Measurements from ENCODE around the gene PRUNE1.

DNA sequence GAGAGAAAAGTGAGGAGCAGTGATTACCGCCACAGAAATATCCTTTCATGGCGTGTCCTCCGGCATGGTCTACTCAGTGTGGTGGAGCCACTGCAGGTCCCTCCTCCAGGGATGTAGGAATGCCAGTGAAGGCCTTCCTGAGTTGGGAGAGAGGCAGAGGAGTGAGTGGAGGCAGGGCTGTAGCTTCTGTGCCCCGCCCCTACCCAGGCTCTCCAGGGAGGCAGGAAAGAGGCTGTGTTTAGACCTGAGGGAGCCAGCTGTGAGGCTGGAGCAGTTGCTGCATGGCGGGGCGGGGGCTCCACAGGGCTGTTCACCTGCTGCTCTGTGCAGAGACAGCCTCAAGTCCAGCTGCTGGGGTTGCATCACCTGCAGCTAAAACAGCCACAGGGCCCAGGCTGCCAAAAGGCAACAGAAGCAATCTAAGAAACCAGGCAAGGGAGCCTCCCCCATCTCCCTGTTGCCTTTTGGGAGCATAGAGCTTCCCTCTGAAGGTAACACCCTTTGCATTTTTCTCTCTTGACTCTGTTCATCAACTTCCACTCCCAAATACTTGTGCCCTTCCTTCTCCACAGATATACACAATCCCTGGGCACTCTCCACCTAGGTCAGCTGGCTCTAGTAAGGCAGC lies 27.0 kb upstream of the PRUNE1 start:
- TF ChIP-seq CTCF (IDR thresholded peaks at IDR 0.05) (no peak), POLR2A (IDR thresholded peaks at IDR 0.05; ENCODE audit: low read length) (no peak), HMGXB4 (CRISPR knock-in tag; IDR thresholded peaks at IDR 0.05; ENCODE audit: borderline replicate concordance) (no peak)
- TF ChIP-seq, protein P1, sequence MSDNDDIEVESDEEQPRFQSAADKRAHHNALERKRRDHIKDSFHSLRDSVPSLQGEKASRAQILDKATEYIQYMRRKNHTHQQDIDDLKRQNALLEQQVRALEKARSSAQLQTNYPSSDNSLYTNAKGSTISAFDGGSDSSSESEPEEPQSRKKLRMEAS (IDR thresholded peaks at IDR 0.05) = no peak
